Measurements from ENCODE around the gene PEX7. TPM values are rescaled to one million over a fixed set of nuclear protein-coding genes. Genes with fewer than 3 reads are reported as not detected.
"Not testable (repeated sequence)": the region's sequence is repeated elsewhere in the genome, so short reads cannot be mapped to it uniquely, and the experiment has no call there.

PEX7 gene
- total RNA-seq, 2 donors from 2014 or later: 4.2 to 5.9 TPM

DNA sequence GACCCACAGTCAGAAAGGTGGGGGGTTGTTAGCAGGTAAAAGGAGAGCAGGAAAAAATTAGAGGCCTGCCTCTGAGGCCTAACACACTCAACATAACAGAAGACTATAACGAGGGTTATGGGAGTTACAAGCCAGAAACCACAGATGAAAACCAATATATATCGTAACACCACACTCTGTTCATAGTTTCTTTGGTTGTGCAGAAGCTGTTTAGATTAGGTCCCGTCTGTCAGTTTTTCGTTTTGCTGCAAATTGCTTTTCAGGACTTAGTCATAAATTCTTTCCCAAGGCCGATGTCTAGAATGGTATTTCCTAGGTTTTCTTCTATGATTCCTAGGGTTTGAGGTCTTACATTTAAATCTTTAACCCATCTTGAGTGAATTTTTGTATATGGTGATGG is 26.4 kb upstream of the PEX7 start:
- H3K4me3 Mint-ChIP-seq: no peak overlapping the region
- ATAC-seq (no peak), DNase-seq (ENCODE audit: low spot score) (no peak)
- no peaks in the 10 kb centered on the region for H3K27me3 Mint-ChIP-seq
- H3K4me1 Mint-ChIP-seq (ENCODE audit: low read depth in 2 of 2): peaks cover 11 to 12% of the 10 kb centered on the region in 2 donors
- H3K9me3 Mint-ChIP-seq: no peaks in the 10 kb centered on the region
- H3K27ac Mint-ChIP-seq: no peak overlapping the region
- H3K36me3 Mint-ChIP-seq: peaks cover 4% of the 10 kb centered on the region

DNA sequence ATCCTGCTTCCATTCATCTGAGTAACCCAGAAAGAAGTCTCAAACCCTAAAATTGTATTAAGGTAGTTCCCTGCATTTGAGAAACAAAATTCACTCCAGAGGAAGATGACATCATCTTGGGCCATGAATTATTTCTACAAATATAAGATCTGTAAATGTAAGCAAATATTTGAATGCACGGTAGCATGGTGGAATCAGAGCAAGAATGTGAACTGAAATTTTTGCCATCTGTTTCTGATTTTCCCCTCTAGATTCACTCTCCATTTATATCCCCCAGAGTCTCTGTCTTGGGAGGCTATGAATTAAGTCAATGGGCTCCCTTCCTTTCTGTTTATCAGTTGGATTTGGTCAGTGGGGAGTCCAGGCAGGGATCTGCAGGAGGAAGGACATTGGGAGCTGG is 24.3 kb upstream of the PEX7 start:
- H3K4me3 Mint-ChIP-seq: no peak overlapping the region

DNA sequence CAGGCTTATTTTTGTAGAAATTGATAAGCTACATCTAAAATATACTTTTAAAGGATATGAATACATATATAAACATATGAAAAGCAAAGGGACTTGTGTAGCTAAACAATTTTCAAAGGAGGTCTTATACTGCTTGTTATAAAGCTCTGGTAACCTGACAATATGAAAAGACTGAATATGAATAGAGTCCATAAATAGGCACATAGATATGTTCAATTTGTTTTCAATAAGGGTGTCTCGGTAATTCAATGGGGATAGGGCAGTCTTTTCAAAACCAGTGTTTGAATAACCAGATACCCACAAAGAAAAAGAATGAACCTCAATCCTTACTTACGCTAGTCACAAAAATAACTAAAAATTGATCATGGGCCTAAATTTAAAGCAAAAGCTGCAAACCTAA is 20.8 kb upstream of the PEX7 start:
- Mint-ChIP-seq H3K4me3 (no peak overlapping the region), H3K36me3 (no peaks in the 10 kb centered on the region), H3K9me3 (no peaks in the 10 kb centered on the region), H3K27me3 (peaks cover 8 to 13% of the 10 kb centered on the region in 2 donors), H3K27ac (no peak overlapping the region), H3K4me1 (ENCODE audit: low read depth in 2 of 2) (no peaks in the 10 kb centered on the region)
- ATAC-seq: no peak
- DNase-seq (ENCODE audit: low spot score): no peak

More for the DNA sequence above, 24.3 kb upstream of the PEX7 start:
- no peak for DNase-seq (ENCODE audit: low spot score)
- ATAC-seq: no peak
- peaks cover 8 to 13% of the 10 kb centered on the region in 2 donors for H3K27me3 Mint-ChIP-seq
- no peak overlapping the region for H3K27ac Mint-ChIP-seq
- no peaks in the 10 kb centered on the region for H3K36me3 Mint-ChIP-seq
- peaks cover 5 to 6% of the 10 kb centered on the region in 2 donors for H3K4me1 Mint-ChIP-seq (ENCODE audit: low read depth in 2 of 2)
- H3K9me3 Mint-ChIP-seq: no peaks in the 10 kb centered on the region

DNA sequence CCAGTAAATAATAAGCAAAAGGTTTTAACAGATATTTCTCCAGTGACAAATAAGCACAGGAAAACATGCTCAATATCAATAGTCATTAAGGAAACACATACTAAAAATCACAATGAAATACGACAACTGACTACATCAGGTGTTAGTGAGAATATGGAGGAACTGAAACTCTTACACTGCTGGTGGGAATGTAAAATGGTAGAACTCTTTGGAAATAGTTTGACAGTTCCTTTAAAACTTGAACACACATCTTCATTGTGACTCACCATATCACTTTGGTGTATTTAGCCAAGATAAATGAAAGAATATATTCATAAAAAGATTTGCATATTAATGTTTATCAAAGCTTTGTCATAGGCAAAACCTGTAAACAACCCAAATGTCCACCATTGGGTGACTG is 18.8 kb upstream of the PEX7 start:
- peaks cover 8 to 13% of the 10 kb centered on the region in 2 donors for H3K27me3 Mint-ChIP-seq
- H3K4me1 Mint-ChIP-seq (ENCODE audit: low read depth in 2 of 2): no peaks in the 10 kb centered on the region
- H3K36me3 Mint-ChIP-seq: no peaks in the 10 kb centered on the region
- DNase-seq (ENCODE audit: low spot score) (no peak), ATAC-seq (no peak)
- no peak overlapping the region for H3K27ac Mint-ChIP-seq
- no peak overlapping the region for H3K4me3 Mint-ChIP-seq
- no peaks in the 10 kb centered on the region for H3K9me3 Mint-ChIP-seq

DNA sequence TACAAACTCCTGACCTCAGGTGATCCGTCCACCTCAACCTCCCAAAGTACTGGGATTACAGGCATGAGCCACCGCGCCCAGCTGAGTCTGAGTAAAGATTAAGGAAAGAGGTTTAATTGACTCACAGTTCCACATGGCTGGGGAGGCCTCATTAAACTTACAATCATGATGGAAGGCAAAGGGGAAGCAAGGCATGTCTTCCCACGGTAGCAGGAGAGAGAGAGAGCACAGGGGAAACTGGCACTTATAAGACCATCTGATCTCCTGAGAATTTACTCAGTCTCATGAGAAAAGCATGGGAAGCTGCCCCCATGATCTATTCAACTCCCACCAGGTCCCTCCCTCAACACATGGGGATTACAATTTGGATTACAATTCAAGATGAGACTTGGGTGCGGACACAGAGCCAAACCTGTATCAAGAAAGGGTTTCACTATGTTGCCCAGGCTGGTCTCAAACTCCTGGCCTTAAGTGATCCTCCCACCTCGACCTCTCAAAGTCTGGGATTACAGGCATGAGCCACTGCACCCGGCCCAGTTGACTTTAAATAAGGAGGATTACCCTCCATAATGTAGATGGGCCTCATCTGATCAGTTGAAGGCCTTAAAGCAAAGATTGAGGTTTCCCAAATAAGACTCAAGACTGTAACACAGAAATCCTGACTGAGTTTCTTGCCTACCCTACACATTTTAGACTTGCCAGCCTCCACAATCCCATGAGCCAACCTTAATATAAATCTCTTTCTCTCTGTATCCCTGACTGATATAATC is 13.1 kb upstream of the PEX7 start:
- Mint-ChIP-seq H3K4me1 (ENCODE audit: low read depth in 2 of 2) (no peaks in the 10 kb centered on the region), H3K4me3 (no peak overlapping the region), H3K9me3 (no peaks in the 10 kb centered on the region), H3K27ac (no peak overlapping the region), H3K27me3 (peaks cover 0 to 2% of the 10 kb centered on the region in 2 donors), H3K36me3 (no peaks in the 10 kb centered on the region)
- ATAC-seq: no peak
- no peak for DNase-seq (ENCODE audit: low spot score)

DNA sequence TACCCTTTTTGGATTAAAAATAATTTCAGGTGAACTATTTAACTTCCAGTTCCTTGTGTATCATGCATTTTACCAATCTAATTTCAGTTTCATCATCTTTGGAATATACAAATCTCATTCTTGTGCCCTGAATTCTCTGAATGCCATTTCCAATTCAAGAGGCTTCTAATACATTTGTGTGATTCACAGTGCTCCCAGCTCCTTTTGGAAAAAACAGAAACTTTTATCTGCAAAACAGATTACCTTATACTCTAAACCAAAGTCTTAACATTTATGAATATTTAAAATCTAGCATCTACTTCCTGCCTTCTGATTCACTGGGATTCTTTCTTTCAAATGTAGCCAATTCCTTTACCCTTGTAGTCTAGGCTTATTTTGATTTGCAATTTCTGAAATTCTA is 11.1 kb upstream of the PEX7 start:
- Mint-ChIP-seq H3K27ac (no peak overlapping the region), H3K4me3 (no peak overlapping the region), H3K4me1 (ENCODE audit: low read depth in 2 of 2) (no peaks in the 10 kb centered on the region), H3K36me3 (no peaks in the 10 kb centered on the region), H3K27me3 (peaks cover 0 to 2% of the 10 kb centered on the region in 2 donors), H3K9me3 (no peaks in the 10 kb centered on the region)
- DNase-seq (ENCODE audit: low spot score) (no peak), ATAC-seq (no peak)

DNA sequence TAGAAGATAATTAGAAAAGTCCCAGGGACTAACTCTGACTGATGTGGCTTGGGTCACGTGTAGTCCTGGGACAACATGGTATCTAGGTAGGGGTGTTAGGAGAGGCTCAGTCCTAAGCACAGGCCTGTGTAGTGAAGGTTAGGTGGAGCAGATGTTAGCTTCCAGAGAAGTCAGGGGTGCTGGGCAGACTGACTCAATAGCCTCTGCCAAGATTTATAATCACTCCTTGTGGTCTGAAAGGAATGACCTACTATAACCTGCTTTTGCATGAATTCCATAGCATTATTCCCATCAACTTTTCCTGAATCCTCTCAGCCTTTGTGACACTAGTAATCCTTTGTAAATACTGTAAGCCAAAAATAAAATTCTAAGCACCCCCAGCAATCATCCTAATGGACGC is 10.2 kb upstream of the PEX7 start:
- ATAC-seq (no peak), DNase-seq (ENCODE audit: low spot score) (no peak)
- H3K9me3 Mint-ChIP-seq: no peaks in the 10 kb centered on the region
- H3K36me3 Mint-ChIP-seq: no peaks in the 10 kb centered on the region
- H3K4me1 Mint-ChIP-seq (ENCODE audit: low read depth in 2 of 2): no peaks in the 10 kb centered on the region
- peaks cover 2 to 8% of the 10 kb centered on the region in 2 donors for H3K27me3 Mint-ChIP-seq
- H3K4me3 Mint-ChIP-seq: no peak overlapping the region
- H3K27ac Mint-ChIP-seq: no peak overlapping the region

DNA sequence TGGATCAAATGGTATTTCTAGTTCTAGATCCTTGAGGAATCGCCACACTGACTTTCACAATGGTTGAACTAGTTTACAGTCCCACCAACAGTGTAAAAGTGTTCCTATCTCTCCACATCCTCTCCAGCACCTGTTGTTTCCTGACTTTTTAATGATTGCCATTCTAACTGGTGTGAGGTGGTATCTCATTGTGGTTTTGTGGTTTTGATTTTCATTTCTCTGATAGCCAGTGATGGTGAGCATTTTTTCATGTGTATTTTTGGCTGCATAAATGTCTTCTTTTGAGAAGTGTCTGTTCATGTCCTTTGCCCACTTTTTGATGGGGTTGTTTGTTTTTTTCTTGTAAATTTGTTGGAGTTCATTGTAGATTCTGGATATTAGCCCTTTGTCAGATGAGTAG is 6.8 kb upstream of the PEX7 start:
- not testable (repeated sequence) for H3K4me3 Mint-ChIP-seq; ATAC-seq; H3K27ac Mint-ChIP-seq; DNase-seq (ENCODE audit: low spot score); H3K9me3 Mint-ChIP-seq; H3K36me3 Mint-ChIP-seq; H3K4me1 Mint-ChIP-seq (ENCODE audit: low read depth in 2 of 2)
- H3K27me3 Mint-ChIP-seq: peaks cover 7 to 24% of the 10 kb centered on the region in 2 donors

DNA sequence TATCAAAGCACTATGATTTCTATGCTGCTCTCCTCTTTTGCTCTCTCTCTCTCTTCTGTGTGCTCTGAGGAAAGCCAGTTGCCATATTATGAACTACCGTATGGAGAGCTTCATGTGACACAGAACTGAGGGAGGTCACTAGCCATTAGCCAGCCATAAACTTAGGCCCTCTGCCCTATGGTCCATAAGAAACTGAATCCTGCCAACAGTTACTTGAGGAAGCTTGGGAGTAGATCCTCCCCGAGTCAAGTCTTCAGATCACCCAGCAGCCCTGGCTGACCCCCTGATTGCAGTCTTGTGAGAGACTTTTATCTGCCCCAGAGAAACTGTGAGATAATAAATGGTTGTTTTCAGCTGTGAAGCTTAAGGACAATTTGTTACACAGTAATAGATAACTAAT is 5.7 kb upstream of the PEX7 start:
- Mint-ChIP-seq H3K27ac (no peak overlapping the region), H3K27me3 (peaks cover 4 to 24% of the 10 kb centered on the region in 2 donors), H3K9me3 (no peaks in the 10 kb centered on the region), H3K4me1 (ENCODE audit: low read depth in 2 of 2) (peaks cover 0 to 3% of the 10 kb centered on the region in 2 donors), H3K36me3 (no peaks in the 10 kb centered on the region), H3K4me3 (no peak overlapping the region)
- ATAC-seq (no peak), DNase-seq (ENCODE audit: low spot score) (no peak)

DNA sequence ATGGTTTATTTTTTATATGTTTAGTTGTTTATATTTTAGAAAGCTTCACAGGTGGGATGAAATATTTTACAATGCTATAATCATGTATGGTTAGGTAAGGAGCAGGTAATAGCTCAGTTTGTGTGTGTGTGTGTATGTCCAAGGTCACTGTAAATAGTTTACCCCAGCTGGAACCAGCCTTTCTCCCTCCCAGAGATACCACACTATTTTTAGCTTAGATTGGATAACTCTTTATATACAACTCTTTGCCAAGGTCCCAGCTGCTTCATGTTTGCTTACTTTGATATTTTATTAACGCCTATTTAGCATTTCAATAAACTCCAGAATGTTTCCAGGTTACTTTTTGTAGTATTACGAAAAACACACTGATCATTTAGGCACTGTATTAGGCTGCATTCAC is 1.8 kb upstream of the PEX7 start:
- H3K4me1 Mint-ChIP-seq (ENCODE audit: low read depth in 2 of 2): peaks cover 8 to 16% of the 10 kb centered on the region in 2 donors
- ATAC-seq: no peak
- no peaks in the 10 kb centered on the region for H3K36me3 Mint-ChIP-seq
- no peak overlapping the region for H3K27ac Mint-ChIP-seq
- H3K4me3 Mint-ChIP-seq: no peak overlapping the region
- H3K27me3 Mint-ChIP-seq: peaks cover 4 to 24% of the 10 kb centered on the region in 2 donors
- H3K9me3 Mint-ChIP-seq: no peaks in the 10 kb centered on the region
- no peak for DNase-seq (ENCODE audit: low spot score)

DNA sequence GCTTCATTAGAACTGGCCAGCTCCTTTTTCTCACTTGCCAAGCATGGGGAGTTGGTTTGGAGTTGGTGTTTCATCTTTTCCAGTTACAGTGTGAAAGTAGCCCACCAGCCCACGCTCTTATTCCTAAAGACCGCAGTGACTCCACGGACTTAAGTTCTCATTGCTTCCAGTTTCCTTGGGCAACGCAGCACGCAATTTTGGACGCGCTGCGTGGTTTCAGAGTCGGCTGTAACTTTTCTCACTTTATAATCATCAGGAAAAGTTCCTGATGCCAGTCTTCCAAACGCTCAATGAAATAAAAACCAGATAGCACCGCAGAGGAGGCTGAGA is 381 bp upstream of the PEX7 start:
- peaks cover 8 to 16% of the 10 kb centered on the region in 2 donors for H3K4me1 Mint-ChIP-seq (ENCODE audit: low read depth in 2 of 2)
- no peak for DNase-seq (ENCODE audit: low spot score)

DNA sequence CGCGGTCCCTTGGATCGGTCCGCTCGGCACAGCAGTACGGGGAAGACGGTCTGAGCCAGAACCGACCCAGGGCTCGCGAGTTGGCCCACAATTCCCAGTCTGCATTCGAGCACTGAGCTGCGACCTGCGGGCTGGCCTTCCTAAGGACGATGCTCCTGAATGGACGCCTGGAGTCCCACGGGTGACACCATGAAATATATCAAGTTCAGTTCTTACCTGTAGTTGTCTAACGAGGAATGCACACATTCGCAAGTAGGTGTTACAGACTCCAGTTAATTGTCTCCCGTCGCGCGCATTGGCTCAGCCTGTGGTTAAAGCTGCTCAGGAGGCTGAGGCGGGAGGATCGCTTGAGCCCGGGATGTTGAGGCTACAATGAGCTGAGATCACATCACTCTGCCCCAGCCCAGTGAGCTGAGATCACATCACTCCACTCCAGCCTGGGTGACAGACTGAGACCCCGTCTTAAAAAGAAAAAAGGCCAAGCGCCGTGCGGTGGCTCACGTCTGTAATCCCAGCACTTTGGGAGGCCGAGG is 802 bp downstream of the PEX7 start:
- Mint-ChIP-seq H3K27me3 (peaks cover 3 to 5% of the 10 kb centered on the region in 2 donors), H3K27ac (peak overlapping the region; percentile 86 to 94), H3K4me1 (ENCODE audit: low read depth in 2 of 2) (peaks cover 8 to 16% of the 10 kb centered on the region in 2 donors), H3K36me3 (peaks cover 6% of the 10 kb centered on the region), H3K9me3 (no peaks in the 10 kb centered on the region), H3K4me3 (peak overlapping the region; percentile 96)
- DNase-seq (ENCODE audit: low spot score): no peak
- ATAC-seq: no peak

More for the DNA sequence above, 381 bp upstream of the PEX7 start:
- Mint-ChIP-seq H3K27me3 (peaks cover 4 to 17% of the 10 kb centered on the region in 2 donors), H3K4me3 (peak overlapping the region; percentile 96), H3K36me3 (peaks cover 6% of the 10 kb centered on the region), H3K9me3 (no peaks in the 10 kb centered on the region), H3K27ac (peak overlapping the region; percentile 86 to 94)
- no peak for ATAC-seq

DNA sequence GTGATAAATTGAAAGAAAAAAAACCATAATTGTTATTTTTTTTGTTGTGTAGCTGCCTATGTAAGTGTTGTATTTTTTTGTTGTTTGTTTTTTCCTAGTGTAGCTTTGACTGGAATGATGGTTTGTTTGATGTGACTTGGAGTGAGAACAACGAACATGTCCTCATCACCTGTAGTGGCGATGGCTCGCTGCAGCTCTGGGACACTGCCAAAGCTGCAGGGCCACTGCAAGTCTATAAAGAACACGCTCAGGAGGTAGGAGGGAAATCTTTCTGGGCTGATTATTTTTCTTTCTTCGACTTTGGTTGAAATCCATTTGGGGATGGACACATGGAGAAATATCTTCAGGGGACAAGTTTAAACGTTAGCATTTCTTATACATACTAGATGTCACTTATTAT is 3.8 kb downstream of the PEX7 start:
- Mint-ChIP-seq H3K27ac (no peak overlapping the region), H3K4me3 (no peak overlapping the region), H3K9me3 (peaks cover 4% of the 10 kb centered on the region), H3K36me3 (peaks cover 11% of the 10 kb centered on the region), H3K4me1 (ENCODE audit: low read depth in 2 of 2) (peaks cover 8 to 16% of the 10 kb centered on the region in 2 donors), H3K27me3 (no peaks in the 10 kb centered on the region)
- DNase-seq (ENCODE audit: low spot score) (no peak), ATAC-seq (no peak)

DNA sequence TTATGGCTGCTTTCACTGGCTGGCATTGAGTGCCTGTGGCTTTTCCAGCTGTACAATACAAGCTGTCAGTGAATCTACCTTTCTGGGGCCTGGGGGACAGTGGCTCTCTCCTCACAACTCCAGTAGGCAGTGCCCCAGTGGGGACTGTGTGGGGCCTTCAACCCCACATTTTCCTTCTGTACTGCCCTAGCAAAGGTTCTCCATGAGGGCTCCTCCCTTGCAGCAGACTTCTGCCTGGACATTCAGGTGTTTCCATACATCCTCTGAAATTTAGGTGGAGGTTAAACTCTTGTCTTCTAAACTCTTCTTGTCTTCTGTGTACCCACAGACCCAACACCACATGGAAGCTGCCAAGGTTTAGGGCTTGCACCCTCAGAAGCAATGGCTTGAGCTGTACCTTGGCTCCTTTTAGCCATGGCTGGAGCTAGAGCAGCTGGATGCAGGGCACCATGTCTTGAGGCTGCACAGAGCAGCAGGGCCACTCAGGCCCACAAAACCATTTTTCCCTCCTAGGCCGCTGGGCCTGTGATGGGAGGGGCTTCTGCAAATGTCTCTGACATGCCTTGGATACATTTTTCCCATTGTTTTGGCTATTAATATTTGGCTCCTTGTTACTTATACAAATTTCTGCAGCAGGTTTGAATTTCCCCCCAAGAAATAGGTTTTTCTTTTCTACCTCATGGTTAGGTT is 9.6 kb downstream of the PEX7 start:
- Mint-ChIP-seq H3K9me3 (peaks cover 6% of the 10 kb centered on the region), H3K36me3 (peaks cover 20% of the 10 kb centered on the region), H3K27ac (no peak overlapping the region), H3K4me1 (ENCODE audit: low read depth in 2 of 2) (no peaks in the 10 kb centered on the region), H3K4me3 (no peak overlapping the region), H3K27me3 (no peaks in the 10 kb centered on the region)
- no peak for ATAC-seq
- DNase-seq (ENCODE audit: low spot score): no peak

Measured in natural killer cell treated with Interleukin-12 subunit alpha and Interleukin-12 subunit beta and Interleukin-15 and Interleukin-18, amount 100 ng/mL, for 72 hours (primary cell).